ENCODE results near the gene UTP25. TPM values are rescaled to one million over a fixed set of nuclear protein-coding genes. Genes with fewer than 3 reads are reported as not detected.
A peak's percentile ranks its signal among the peaks of the same experiment; 100 is the strongest.

Gene UTP25
- total RNA-seq, 6 experiments from 2014 or later = 9.0 to 18.5 (median 16.2) TPM

DNA sequence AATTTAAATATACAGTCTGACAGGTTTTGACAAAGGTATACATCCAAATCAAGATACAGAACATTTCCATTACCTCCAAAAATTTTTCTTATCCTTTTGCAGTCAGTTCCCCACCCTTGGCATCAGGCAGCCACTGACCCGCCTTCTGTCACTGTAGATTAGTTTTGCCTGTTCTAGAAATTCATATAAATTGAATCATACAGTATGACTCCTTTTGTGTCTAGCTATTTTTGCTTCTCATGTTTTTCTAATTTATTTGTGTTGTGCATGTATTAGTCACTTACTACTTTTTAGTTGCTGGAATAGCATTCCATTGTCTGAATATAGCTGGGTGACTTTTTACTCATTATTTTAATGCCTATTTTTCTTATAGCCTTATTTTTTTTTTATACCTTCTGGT, 3.8 kb downstream of the UTP25 start:
- Mint-ChIP-seq H3K27ac (peak overlapping the region; percentile 71), H3K4me1 (ENCODE audit: low read depth) (peaks cover 91% of the 10 kb centered on the region), H3K4me3 (peak overlapping the region; percentile 95), H3K36me3 (ENCODE audit: low read depth) (peaks cover 68% of the 10 kb centered on the region), H3K9me3 (peaks cover 23% of the 10 kb centered on the region), H3K27me3 (ENCODE audit: insufficient read depth) (peaks cover 2% of the 10 kb centered on the region)
- DNase-seq = peak; percentile 78
- no peak for TF ChIP-seq CTCF (IDR thresholded peaks at IDR 0.05)

GRCh38 chr1:209835782-209836298, 8.1 kb downstream of the UTP25 start:
- no peak for TF ChIP-seq CTCF (IDR thresholded peaks at IDR 0.05)
- peak overlapping the region; percentile 78 for H3K27ac Mint-ChIP-seq
- peaks cover 75% of the 10 kb centered on the region for H3K36me3 Mint-ChIP-seq (ENCODE audit: low read depth)
- H3K9me3 Mint-ChIP-seq = no peaks in the 10 kb centered on the region
- peaks cover 99% of the 10 kb centered on the region for H3K4me1 Mint-ChIP-seq (ENCODE audit: low read depth)
- peak overlapping the region; percentile 20 for H3K4me3 Mint-ChIP-seq
- peak; percentile 57 for DNase-seq
- H3K27me3 Mint-ChIP-seq (ENCODE audit: insufficient read depth) = no peaks in the 10 kb centered on the region; the same call in 1 of the 2 replicates

GRCh38 chr1:209837671-209838070, 9.9 kb downstream of the UTP25 start:
- DNase-seq = no peak

DNA sequence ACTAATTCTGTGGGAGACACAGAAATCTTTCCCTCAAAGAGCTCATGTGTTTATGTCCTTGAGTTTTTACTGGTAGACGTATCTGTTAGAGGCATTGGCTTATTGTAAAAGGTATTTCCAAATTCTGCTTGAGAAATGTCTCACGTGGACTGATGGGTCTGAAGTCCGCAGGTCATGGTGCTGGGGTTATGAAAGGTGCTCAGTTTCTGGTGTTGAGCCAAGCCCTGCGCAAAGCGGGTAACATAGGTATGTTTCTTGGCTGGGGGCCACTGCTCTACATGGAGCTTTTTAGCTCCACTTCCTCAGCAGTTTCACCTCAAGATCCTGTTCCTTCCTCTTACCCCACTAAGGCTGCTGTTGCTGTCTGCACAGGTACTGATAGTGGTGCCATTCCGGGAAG, 10.8 kb downstream of the UTP25 start:
- no peaks in the 10 kb centered on the region for H3K9me3 Mint-ChIP-seq
- no peak for TF ChIP-seq CTCF (IDR thresholded peaks at IDR 0.05)
- no peak for DNase-seq
- peak overlapping the region; percentile 96 for H3K27ac Mint-ChIP-seq
- no peak overlapping the region for H3K4me3 Mint-ChIP-seq
- peaks cover 82% of the 10 kb centered on the region for H3K36me3 Mint-ChIP-seq (ENCODE audit: low read depth)
- no peaks in the 10 kb centered on the region; the same call in 1 of the 2 replicates for H3K27me3 Mint-ChIP-seq (ENCODE audit: insufficient read depth)
- peaks cover 99% of the 10 kb centered on the region for H3K4me1 Mint-ChIP-seq (ENCODE audit: low read depth)

More at GRCh38 chr1:209837671-209838070, 9.9 kb downstream of the UTP25 start:
- peak overlapping the region; percentile 62; the same call in 1 of the 2 replicates for H3K27ac Mint-ChIP-seq
- no peaks in the 10 kb centered on the region; the same call in 1 of the 2 replicates for H3K27me3 Mint-ChIP-seq (ENCODE audit: insufficient read depth)
- no peak overlapping the region for H3K4me3 Mint-ChIP-seq
- no peak for TF ChIP-seq CTCF (IDR thresholded peaks at IDR 0.05)
- peaks cover 99% of the 10 kb centered on the region for H3K4me1 Mint-ChIP-seq (ENCODE audit: low read depth)
- no peaks in the 10 kb centered on the region for H3K9me3 Mint-ChIP-seq
- H3K36me3 Mint-ChIP-seq (ENCODE audit: low read depth) = peaks cover 82% of the 10 kb centered on the region

DNA sequence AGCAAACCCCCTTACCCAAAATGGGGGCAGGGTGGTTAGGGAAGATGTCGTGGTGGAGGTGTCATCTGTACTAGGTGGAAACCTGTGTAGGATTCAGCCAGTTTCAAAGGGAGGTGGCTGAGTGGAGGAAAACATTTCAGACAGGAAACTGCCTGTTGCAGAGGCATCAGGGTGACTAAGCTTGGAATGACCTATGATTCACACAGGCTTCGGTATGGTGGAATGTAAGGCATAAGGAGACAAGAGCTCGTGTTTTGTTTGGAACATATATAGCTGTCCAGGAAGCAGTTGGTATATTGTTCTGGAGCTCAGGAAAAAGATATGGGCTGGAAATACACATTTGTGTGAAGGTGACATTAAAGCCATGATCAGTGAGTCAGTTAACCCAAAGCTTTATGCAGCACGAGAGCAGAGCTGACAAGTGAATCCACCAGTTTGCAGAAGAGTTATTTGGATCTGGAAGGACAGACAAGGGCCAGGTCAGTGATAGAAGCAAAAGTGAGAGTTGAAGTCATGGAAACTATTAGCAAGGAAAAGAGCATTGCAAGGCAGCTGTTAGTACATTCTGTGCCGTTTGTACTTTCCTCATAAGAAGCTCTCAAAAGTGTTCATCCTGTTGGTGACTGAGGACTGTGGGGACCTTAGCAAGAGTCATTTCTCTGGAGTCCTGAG, 12.2 kb downstream of the UTP25 start:
- Mint-ChIP-seq H3K9me3 (no peaks in the 10 kb centered on the region), H3K4me3 (peak overlapping the region; percentile 73), H3K27ac (peak overlapping the region; percentile 96), H3K4me1 (ENCODE audit: low read depth) (peaks cover 92% of the 10 kb centered on the region), H3K36me3 (ENCODE audit: low read depth) (peaks cover 77% of the 10 kb centered on the region), H3K27me3 (ENCODE audit: insufficient read depth) (no peaks in the 10 kb centered on the region)
- DNase-seq = peak; percentile 93
- TF ChIP-seq CTCF (IDR thresholded peaks at IDR 0.05) = no peak
